ENCODE measurements around the gene TAGAP.

Gene TAGAP, protein sequence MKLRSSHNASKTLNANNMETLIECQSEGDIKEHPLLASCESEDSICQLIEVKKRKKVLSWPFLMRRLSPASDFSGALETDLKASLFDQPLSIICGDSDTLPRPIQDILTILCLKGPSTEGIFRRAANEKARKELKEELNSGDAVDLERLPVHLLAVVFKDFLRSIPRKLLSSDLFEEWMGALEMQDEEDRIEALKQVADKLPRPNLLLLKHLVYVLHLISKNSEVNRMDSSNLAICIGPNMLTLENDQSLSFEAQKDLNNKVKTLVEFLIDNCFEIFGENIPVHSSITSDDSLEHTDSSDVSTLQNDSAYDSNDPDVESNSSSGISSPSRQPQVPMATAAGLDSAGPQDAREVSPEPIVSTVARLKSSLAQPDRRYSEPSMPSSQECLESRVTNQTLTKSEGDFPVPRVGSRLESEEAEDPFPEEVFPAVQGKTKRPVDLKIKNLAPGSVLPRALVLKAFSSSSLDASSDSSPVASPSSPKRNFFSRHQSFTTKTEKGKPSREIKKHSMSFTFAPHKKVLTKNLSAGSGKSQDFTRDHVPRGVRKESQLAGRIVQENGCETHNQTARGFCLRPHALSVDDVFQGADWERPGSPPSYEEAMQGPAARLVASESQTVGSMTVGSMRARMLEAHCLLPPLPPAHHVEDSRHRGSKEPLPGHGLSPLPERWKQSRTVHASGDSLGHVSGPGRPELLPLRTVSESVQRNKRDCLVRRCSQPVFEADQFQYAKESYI

DNA sequence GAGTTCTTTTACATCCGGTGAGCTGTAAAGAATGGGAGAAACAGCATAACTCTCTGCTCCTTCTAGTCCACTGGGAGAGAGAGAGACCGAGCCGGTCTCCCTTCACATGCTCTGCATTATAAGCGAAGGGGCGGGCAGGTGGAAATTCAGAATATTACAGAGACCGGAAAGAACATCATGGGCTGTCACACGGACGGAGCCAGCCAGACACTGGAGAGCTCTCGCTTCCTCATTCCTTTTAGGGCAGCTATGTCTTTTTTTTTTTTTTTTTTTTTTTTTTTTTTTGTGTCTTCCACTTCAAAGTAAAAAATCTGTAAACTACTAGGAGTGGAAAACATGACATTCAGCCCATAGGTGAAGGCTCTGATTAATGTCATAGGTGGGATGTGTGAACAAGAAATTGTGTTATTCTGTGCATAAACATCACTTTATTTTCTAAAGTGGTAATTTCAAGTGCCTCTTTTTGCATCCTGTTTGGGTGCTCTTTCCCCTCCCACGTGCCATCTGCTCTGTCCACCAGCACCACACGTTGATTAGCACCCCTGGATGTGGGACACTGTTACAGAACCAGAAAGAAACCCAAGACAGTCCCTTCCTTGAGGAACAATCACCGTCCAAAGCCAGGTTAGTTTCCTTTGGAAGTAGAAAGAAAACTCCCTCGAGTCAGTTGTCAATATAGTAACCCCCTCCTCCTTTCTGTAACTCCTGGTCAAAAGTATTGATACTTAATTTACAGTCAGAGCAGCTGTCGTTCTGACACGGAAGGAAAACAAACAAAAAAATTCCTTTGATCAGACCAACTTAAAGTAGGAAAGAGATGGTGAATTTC lies at the start of gene TAGAP:
TSS of gene TAGAP (minus strand) at position 93 of the 829 bp plus-strand sequence. CDS start 845 bp downstream, outside the sequence.
- peak; percentile 67 to 80 for DNase-seq (ENCODE audit: low read depth in 2 of 2, low spot score in 1 of 2)

DNA sequence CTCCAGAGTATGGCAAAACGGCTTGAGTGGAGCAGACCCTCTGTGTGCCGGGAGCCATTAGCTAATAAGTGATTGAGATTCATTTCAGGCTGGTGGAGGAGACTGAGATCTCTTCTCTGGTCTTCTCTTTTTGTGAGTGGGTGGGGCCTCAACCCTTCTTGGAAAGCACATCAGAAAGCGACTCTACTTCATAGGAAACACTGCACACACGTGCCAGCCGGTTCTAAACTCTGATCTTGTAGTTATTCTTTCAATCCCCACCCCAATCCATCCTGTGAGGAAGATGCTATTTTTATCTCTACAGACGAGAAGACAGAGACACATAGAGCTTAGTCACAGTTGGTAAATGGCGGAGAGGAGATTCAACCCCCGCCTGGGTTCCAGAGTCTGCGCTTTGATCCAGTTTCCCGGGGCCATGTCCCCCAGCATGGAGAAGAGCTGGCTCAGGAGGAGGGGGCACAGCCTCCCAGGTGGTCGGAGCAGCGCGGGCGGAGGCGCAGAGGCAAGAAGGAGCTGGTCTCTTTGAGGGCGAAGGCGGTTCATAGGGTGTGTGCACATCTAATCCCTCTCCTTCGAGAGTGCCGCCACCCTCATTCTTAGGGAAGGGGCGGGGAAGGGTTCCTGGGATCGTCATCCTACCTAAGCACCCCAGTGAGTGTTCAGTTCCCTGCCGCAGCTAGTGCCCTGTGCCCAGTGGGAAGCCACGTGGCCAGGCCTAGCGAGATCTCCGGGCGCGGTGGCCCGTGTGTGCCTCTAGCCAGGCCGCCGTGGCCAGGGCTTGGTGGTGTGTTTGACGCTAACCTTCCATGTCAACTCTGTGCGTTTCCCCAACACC lies 49.0 kb upstream of the TAGAP start:
- DNase-seq (ENCODE audit: low read depth in 2 of 2, low spot score in 1 of 2) = no peak

DNA sequence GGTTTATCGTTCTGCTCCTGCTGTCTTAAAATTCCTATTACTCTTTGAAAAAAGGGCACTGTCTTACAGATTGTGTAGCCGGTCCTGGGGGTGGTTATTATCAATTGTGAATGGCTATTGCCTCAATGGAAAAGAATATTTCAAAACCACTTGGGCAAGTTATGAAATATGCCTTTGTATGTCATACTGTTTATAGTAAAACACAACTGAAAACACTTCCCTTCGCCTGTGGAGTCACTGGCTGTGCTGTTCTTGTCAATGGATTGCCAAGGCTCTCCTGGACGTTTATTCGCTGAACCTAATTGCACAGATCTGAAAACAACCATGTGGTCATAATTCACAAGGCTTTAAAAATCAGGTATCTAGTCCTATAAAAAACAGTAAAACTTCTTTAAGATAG lies 47.8 kb upstream of the TAGAP start:
- DNase-seq (ENCODE audit: low read depth in 2 of 2, low spot score in 1 of 2) = no peak

DNA sequence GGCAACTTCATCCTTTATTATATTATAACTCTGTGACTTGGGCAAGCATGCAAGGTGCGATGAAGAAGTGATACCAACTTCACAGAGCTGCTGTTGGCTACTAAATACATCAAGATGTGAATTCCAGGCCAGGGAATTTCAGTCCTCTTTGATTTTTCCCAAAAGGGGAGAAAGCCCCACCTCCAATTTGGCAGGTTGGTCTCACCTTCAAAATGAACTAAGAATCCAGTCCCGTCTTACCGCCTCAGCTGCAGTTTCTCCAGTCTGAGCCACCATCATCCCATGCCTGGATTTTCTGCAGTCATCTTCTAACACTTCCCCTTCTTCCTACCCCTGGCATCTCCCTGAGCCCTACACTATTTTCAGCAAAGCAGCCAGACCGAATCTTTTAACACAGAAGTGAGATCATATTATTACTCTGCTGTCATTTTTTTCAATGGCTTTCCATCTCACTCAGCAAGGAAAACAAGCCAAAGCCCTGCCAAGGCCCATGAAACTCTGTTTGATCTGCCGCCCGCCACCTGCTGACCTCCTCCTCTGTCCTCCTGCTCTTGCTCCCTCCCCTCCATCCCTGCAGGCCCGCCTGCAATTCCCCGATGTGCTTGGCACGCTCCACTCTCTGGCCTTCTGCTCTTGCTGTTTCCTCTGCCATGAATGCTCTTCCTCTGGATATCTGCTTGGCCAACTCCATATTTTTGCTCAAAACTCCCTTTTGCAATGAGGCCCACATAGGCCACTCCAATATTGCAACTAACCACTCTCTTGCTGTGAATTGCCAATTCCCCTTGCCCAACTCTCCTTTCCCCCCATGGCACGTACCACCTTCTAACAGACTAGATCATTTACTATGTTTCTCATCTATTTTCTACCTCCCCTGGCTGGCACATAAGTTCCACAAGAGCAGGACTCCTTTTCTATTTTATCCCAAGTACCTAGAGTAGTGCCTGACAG lies 46.0 kb upstream of the TAGAP start:
- DNase-seq (ENCODE audit: low read depth in 2 of 2, low spot score in 1 of 2) = no peak

- no peak for DNase-seq (ENCODE audit: low read depth in 2 of 2, low spot score in 1 of 2)
Observed at GRCh38 chr6:159089909-159090308, 45.1 kb upstream of the TAGAP start.

DNA sequence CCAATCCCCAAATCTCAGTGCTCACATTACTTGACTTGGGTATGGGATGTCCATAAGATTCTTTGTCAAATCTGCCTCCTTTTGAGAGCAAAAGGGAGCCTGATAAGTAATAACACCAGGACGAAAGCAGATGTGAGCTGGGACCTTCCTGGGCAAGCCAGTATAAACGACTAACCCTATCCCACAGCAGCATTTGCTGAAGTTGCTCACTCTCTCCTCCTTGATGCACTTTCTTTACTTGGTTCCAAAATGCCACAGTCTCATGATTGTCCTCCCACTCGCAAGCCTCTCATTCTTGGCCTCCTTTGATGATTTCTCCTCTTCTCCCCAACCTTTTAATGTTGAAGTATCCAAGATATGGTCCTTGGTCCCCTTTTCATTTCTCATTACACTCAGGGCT lies 44.7 kb upstream of the TAGAP start:
- DNase-seq (ENCODE audit: low read depth in 2 of 2, low spot score in 1 of 2) = no peak

GRCh38 chr6:159086033-159086618 lies 41.3 kb upstream of the TAGAP start:
- no peak for DNase-seq (ENCODE audit: low read depth in 2 of 2, low spot score in 1 of 2)

GRCh38 chr6:159085396-159085895 lies 40.7 kb upstream of the TAGAP start:
- DNase-seq (ENCODE audit: low read depth in 2 of 2, low spot score in 1 of 2) = no peak

DNA sequence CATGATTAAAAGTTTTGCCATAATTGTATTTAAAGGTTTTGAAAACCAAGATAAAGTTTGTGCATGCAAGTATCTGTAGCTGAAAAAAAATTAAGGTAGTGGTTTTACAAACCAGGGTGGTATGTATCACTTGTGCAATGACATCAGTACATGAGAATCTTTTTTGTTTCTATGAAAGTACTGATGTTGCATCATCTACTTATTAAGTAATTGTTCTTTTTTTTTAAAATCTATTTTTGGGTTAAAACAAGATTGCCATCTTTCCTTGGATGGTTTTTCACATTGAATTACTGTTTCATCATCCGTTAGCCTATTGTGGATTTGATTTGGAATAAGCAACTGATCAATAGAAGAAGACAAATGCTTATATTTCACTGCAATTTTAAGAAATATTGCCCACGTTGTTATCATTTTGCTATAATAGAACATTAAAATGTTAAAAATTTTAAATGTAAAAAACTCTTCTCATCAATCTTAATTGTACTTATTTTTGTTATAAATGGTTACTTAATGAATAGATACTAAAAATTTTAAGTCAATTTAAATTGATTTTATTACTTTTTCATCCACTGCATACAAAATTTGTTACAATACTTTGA lies 39.8 kb upstream of the TAGAP start:
- no peak for DNase-seq (ENCODE audit: low read depth in 2 of 2, low spot score in 1 of 2)

- DNase-seq (ENCODE audit: low read depth in 2 of 2, low spot score in 1 of 2) = no peak
Observed at GRCh38 chr6:159083146-159083545, 38.4 kb upstream of the TAGAP start.

- DNase-seq (ENCODE audit: low read depth in 2 of 2, low spot score in 1 of 2) = no peak
Observed at GRCh38 chr6:159082039-159082815, 37.4 kb upstream of the TAGAP start.

DNA sequence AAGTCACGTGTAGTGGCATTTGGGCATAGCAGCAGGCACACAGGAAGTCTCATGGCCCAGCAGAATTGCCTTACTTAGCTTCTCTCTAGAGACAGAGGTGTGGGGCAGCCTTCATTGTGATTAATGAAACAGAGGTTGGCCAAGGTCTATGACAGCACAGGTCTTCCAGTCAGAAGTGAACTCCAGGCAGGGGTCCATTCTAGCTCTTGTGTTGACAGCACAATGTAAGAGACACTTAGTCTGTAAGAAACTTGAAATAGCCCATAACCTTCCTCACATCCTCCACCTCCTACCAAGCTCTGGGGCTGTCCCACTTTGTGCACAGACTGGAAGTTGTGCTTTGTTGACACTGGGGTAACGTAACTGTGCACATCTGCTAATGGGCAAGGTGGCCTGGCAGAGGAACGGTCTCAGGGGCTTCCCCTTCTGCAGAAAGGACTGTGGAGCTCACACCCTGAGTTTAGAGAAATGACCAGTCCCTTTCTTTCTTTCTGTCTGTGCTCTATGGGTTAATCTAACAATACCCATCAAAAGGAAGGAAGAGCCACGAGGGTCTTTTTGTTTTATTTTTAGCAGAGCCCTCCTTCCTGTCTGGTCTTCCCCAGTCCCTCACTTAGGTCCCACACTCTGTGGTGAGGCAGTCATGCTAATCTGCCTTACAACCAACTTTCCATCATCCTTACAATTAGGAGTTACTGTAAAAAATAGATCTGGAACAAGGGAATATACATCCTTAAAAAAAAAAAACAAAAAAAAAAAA lies 35.6 kb upstream of the TAGAP start:
- DNase-seq (ENCODE audit: low read depth in 2 of 2, low spot score in 1 of 2) = no peak

DNA sequence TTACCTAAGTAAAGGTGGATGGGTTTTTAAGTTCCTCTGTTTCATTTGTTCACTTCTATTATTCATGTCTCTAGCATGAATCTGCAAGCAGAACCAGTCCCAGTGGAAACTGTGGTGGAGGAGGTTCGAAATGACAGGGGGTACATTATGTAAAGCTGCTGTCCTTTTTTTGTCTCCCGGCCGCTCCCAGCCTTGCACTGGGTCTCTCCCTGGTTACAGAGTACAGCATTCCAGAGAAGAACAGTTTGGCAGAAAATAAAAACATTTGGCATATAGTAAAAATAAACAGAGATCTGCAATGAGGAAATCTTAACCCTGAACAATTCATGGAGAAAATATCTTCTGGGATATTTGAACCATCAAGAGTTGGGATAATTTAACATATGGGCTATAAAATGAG lies 34.6 kb upstream of the TAGAP start:
- DNase-seq (ENCODE audit: low read depth in 2 of 2, low spot score in 1 of 2) = no peak

- peak in 1 of 2 donors; percentile 66 for DNase-seq (ENCODE audit: low read depth in 2 of 2, low spot score in 1 of 2)
Observed at GRCh38 chr6:159077123-159077522, 32.3 kb upstream of the TAGAP start.

DNA sequence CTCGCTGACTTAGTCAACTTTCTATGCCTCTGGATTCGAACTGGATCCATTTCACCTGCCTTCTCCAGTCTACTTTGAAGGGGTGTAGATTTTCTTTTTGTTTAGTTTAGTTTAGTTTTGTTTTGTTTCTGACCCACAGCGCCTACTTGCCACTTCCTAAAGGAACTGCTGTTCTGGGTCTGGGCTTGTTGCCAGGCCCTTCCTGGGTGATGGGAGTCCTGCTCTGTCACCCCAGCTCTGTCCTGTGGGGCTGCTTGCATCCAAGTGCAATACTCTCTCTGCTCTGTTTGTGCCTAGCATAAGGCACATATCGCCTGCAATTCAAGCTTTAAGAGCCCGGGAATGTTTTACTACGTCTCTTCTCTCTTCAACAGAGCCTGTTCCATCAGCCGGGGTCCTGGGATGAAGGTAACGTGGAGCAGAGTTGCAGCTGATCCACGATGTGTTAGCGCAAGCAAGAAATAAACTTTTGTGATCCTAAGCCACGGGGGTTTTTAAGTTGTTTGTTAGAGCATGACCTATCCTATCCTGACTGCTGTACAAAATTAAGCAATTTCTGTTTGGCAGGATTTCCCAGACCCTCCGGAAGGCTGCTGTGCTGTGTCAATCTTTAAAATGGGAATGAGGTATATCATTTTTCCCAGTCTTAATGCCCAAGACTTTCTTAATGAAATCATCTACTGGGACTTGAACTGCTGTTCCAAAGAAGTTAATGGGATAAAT lies 30.9 kb upstream of the TAGAP start:
- DNase-seq (ENCODE audit: low read depth in 2 of 2, low spot score in 1 of 2) = no peak

GRCh38 chr6:159074876-159075275 lies 30.1 kb upstream of the TAGAP start:
- no peak for DNase-seq (ENCODE audit: low read depth in 2 of 2, low spot score in 1 of 2)

Measured in stimulated activated CD8-positive, alpha-beta memory T cell treated with anti-CD3 and anti-CD28 coated beads, Interleukin-4, amount 100 ng/mL, for 4 hours (primary cell).